ENCODE measurements around the gene SPATA31D1. TPM values are rescaled to one million over a fixed set of nuclear protein-coding genes. Genes with fewer than 3 reads are reported as not detected.

Gene SPATA31D1
- total RNA-seq, 1 donor from 2014 or later = not detected

GRCh38 chr9:82038897-82039296, 50.3 kb downstream of the SPATA31D1 start:
- H3K4me1 Mint-ChIP-seq = no peaks in the 10 kb centered on the region
- H3K4me3 Mint-ChIP-seq = no peak overlapping the region
- no peak overlapping the region for H3K27ac Mint-ChIP-seq (ENCODE audit: unreplicated experiment)
- no peaks in the 10 kb centered on the region for H3K27me3 Mint-ChIP-seq (ENCODE audit: low read depth)
- TF ChIP-seq, protein P1, sequence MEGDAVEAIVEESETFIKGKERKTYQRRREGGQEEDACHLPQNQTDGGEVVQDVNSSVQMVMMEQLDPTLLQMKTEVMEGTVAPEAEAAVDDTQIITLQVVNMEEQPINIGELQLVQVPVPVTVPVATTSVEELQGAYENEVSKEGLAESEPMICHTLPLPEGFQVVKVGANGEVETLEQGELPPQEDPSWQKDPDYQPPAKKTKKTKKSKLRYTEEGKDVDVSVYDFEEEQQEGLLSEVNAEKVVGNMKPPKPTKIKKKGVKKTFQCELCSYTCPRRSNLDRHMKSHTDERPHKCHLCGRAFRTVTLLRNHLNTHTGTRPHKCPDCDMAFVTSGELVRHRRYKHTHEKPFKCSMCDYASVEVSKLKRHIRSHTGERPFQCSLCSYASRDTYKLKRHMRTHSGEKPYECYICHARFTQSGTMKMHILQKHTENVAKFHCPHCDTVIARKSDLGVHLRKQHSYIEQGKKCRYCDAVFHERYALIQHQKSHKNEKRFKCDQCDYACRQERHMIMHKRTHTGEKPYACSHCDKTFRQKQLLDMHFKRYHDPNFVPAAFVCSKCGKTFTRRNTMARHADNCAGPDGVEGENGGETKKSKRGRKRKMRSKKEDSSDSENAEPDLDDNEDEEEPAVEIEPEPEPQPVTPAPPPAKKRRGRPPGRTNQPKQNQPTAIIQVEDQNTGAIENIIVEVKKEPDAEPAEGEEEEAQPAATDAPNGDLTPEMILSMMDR (conservative IDR thresholded peaks at IDR 0.05) = no peak
- no peaks in the 10 kb centered on the region for H3K9me3 Mint-ChIP-seq
- no peaks in the 10 kb centered on the region for H3K36me3 Mint-ChIP-seq (ENCODE audit: low read depth)
- DNase-seq (ENCODE audit: low read depth, low spot score) = no peak

Other genes with a start within 250 kb of the SPATA31D1 start
- not detected in 2 replicates for gene SPATA31D4, start 60.3 kb upstream of the SPATA31D1 start, total RNA-seq
- not detected in 2 replicates for gene SPATA31D3, start 45.3 kb upstream of the SPATA31D1 start, total RNA-seq

Measured in neural crest cell (in vitro differentiated cells).